SK-N-SH (cell line): ENCODE measurements around the gene CPLX3. TPM values are rescaled to one million over a fixed set of nuclear protein-coding genes. Genes with fewer than 3 reads are reported as not detected.

ENCODE experiments used
- CTCF ChIA-PET: fragments of 300-600, 350-600 bp; formaldehyde crosslinking; extraction: SDS; loops from one replicate; lab custom pipeline; 2021; lab: Yijun Ruan, JAX
- POLR2A ChIA-PET: fragments of 350-600 bp; sonication (Branson Sonifier 250); formaldehyde crosslinking; extraction: SDS; loops from one replicate; lab custom pipeline; 2020; ENCODE audit warnings: antibody characterized with exemption, inconsistent platforms; lab: Yijun Ruan, JAX
- DNase-seq: peaks from one replicate; pipeline ENCODE4 v3.0.0; 2012
- H2AFZ ChIP-seq: fragments of 200-600 bp; sonication (generic); 2 replicates; pipeline ENCODE4 v1.8.1; 2016; ENCODE audit warnings: antibody characterized with exemption, mild to moderate bottlenecking, low read depth
- H3F3A ChIP-seq: fragments of 200-600 bp; sonication (generic); replicated peaks from 2 replicates; pipeline ENCODE3; 2016; ENCODE audit warnings: antibody characterized with exemption, mild to moderate bottlenecking; ENCODE audit not compliant: insufficient read depth
- H3K27ac ChIP-seq, 2 experiments: fragments of 200-500 bp in 1 of 2; fragments of 200-600 bp in 1 of 2; sonication (Bioruptor generic) in 1 of 2; sonication (generic), shearing (Covaris generic) in 1 of 2; 2 replicates each; pipeline versions ENCODE4 v1.5.1 to v1.6.1; 2014 to 2016; ENCODE audit warnings: low read depth in 2 of 2, inconsistent platforms in 1 of 2, low read length in 1 of 2, mild to moderate bottlenecking in 1 of 2, mixed read lengths in 1 of 2
- H3K27me3 ChIP-seq: fragments of 200-600 bp; sonication (generic), shearing (Covaris generic); 2 replicates; pipeline ENCODE4 v1.6.1; 2016; ENCODE audit warnings: mixed run types; ENCODE audit not compliant: insufficient read depth
- H3K36me3 ChIP-seq, 2 experiments: fragments of 200-500 bp in 1 of 2; fragments of 200-600 bp in 1 of 2; sonication (Bioruptor generic) in 1 of 2; sonication (generic) in 1 of 2; replicated peaks in 1 of 2; 2 replicates each; pipeline versions ENCODE3 to v1.5.1; 2014 to 2016; ENCODE audit warnings: low read length in 1 of 2, mild to moderate bottlenecking in 1 of 2; ENCODE audit not compliant: insufficient read depth in 2 of 2, control insufficient read depth in 1 of 2
- H3K4me1 ChIP-seq, 2 experiments: fragments of 200-500 bp in 1 of 2; fragments of 200-600 bp in 1 of 2; sonication (Bioruptor generic) in 1 of 2; sonication (generic), shearing (Covaris generic) in 1 of 2; 2 replicates each; pipeline versions ENCODE4 v1.5.1 to v1.6.1; 2014 to 2016; ENCODE audit warnings: low read depth in 1 of 2, low read length in 1 of 2, mixed run types in 1 of 2; ENCODE audit not compliant: insufficient read depth in 2 of 2, control insufficient read depth in 1 of 2
- H3K4me2 ChIP-seq: fragments of 200-600 bp; sonication (generic), shearing (Covaris generic); 2 replicates; pipeline ENCODE4 v1.6.1; 2017; ENCODE audit warnings: mixed run types
- H3K4me3 ChIP-seq, 2 experiments: fragments of 200-500 bp in 1 of 2; fragments of 200-600 bp in 1 of 2; sonication (Bioruptor generic) in 1 of 2; sonication (generic), shearing (Covaris generic) in 1 of 2; 2 replicates each; pipeline versions ENCODE4 v1.5.1 to v1.8.1; 2014 to 2016; ENCODE audit warnings: low read depth in 2 of 2, inconsistent platforms in 1 of 2, low read length in 1 of 2, mild to moderate bottlenecking in 1 of 2, mixed read lengths in 1 of 2, moderate library complexity in 1 of 2
- H3K79me2 ChIP-seq: fragments of 200-600 bp; sonication (generic); 2 replicates; pipeline ENCODE4 v1.8.1; 2017; ENCODE audit warnings: mild to moderate bottlenecking; ENCODE audit not compliant: insufficient read depth
- H3K9ac ChIP-seq: fragments of 200-600 bp; sonication (generic); 2 replicates; pipeline ENCODE4 v1.6.1; 2017; ENCODE audit warnings: mixed run types
- H3K9me2 ChIP-seq: fragments of 200-600 bp; sonication (generic); 2 replicates; pipeline ENCODE4 v1.6.1; 2017; ENCODE audit warnings: mixed run types
- H3K9me3 ChIP-seq: fragments of 200-600 bp; sonication (generic); 2 replicates; pipeline ENCODE4 v1.6.1; 2017; ENCODE audit warnings: mixed run types, mild to moderate bottlenecking, moderate library complexity
- H4K20me1 ChIP-seq: fragments of 200-600 bp; sonication (generic); 2 replicates; pipeline ENCODE4 v1.6.1; 2017; ENCODE audit warnings: mild to moderate bottlenecking, mixed run types; ENCODE audit not compliant: insufficient read depth
- CHD2 ChIP-seq: fragments of 150-350 bp; IDR thresholded peaks from 2 replicates; pipeline ENCODE4 v1.6.1; 2018; ENCODE audit warnings: low read length; ENCODE audit not compliant: partially characterized antibody
- ELF1 ChIP-seq: IDR thresholded peaks from 2 replicates; pipeline ENCODE4 v1.4.0; 2012
- EP300 ChIP-seq, 2 experiments: IDR thresholded peaks; 2 replicates each; pipeline versions ENCODE4 v1.4.0 to v1.6.1; 2012; ENCODE audit warnings: borderline replicate concordance in 1 of 2, low read depth in 1 of 2, low read length in 1 of 2
- EZH2phosphoT487 ChIP-seq: fragments of 200-600 bp; sonication (generic); IDR thresholded peaks from 2 replicates; pipeline ENCODE4 v1.6.1; 2017; ENCODE audit warnings: low read depth, mixed run types, mild to moderate bottlenecking, antibody characterized with exemption, moderate library complexity, borderline replicate concordance
- FOXJ3 ChIP-seq: sonication (generic); formaldehyde crosslinking; IDR thresholded peaks from 2 replicates; pipeline ENCODE4 v1.5.1; 2020; ENCODE audit warnings: mild to moderate bottlenecking, missing genetic modification reagents
- FOXM1 ChIP-seq: IDR thresholded peaks from 2 replicates; pipeline ENCODE4 v1.4.0; 2012; ENCODE audit warnings: low read depth, mild to moderate bottlenecking
- GABPA ChIP-seq: IDR thresholded peaks from 2 replicates; pipeline ENCODE4 v1.4.0; 2012; ENCODE audit warnings: low read depth, mild to moderate bottlenecking
- GATA2 ChIP-seq: sonication (generic); formaldehyde crosslinking; IDR thresholded peaks from 2 replicates; pipeline ENCODE4 v1.5.0; 2020; ENCODE audit warnings: mild to moderate bottlenecking, missing genetic modification reagents
- JUND ChIP-seq: IDR thresholded peaks from 2 replicates; pipeline ENCODE4 v1.4.0; 2012
- MXI1 ChIP-seq: IDR thresholded peaks from 2 replicates; pipeline ENCODE4 v1.6.1; 2012; ENCODE audit warnings: mild to moderate bottlenecking, low read depth, low read length, improper control_type of control experiment
- NFIC ChIP-seq: IDR thresholded peaks from 2 replicates; pipeline ENCODE4 v1.4.0; 2012; ENCODE audit warnings: borderline replicate concordance
- POLR2AphosphoS5 ChIP-seq: IDR thresholded peaks from 2 replicates; pipeline ENCODE4 v1.6.1; 2012; ENCODE audit warnings: low read depth, low read length
- RAD21 ChIP-seq: IDR thresholded peaks from 2 replicates; pipeline ENCODE4 v1.6.1; 2012; ENCODE audit warnings: mild to moderate bottlenecking, low read length
- RCOR1 ChIP-seq: fragments of 150-350 bp; IDR thresholded peaks from 2 replicates; pipeline ENCODE4 v1.6.1; 2017; ENCODE audit warnings: antibody characterized with exemption, low read length
- REST ChIP-seq: IDR thresholded peaks from 2 replicates; pipeline ENCODE4 v1.6.1; 2012; ENCODE audit warnings: mild to moderate bottlenecking, low read depth, low read length, moderate library complexity
- RFX5 ChIP-seq: IDR thresholded peaks from 2 replicates; pipeline ENCODE4 v1.6.1; 2012; ENCODE audit warnings: mild to moderate bottlenecking, improper control_type of control experiment, low read length
- RXRA ChIP-seq: IDR thresholded peaks from 2 replicates; pipeline ENCODE4 v1.4.0; 2012; ENCODE audit warnings: low read depth, mild to moderate bottlenecking, borderline replicate concordance
- SIN3A ChIP-seq: IDR thresholded peaks from 2 replicates; pipeline ENCODE4 v1.6.1; 2012; ENCODE audit warnings: low read depth, mild to moderate bottlenecking, low read length, moderate library complexity, borderline replicate concordance
- TCF12 ChIP-seq: IDR thresholded peaks from 2 replicates; pipeline ENCODE4 v1.4.0; 2012
- TEAD4 ChIP-seq: IDR thresholded peaks from 2 replicates; pipeline ENCODE4 v1.4.0; 2012; ENCODE audit warnings: mild to moderate bottlenecking, borderline replicate concordance; ENCODE audit not compliant: insufficient read depth
- YY1 ChIP-seq: IDR thresholded peaks from 2 replicates; pipeline ENCODE4 v1.4.0; 2012; ENCODE audit warnings: low read depth, mild to moderate bottlenecking
- WGBS: methylation state at CpG from one replicate; pipeline ENCODE4 v1.1.6; 2017; ENCODE audit warnings: low lambda C conversion rate; 5-methylcytosine and 5-hydroxymethylcytosine counted together
- polyA plus RNA-seq, 3 experiments: library from polyadenylated mRNA; depleted of rRNA; stranded (reverse); fragments of >200 nt; gene quantifications; 2 replicates each; pipeline ENCODE4 v1.2.3, GENCODE V29; 2012
- TF ChIP-seq, protein P1 (sequence below): IDR thresholded peaks from 2 replicates; pipeline ENCODE4 v1.4.0; 2012; ENCODE audit warnings: low read depth, borderline replicate concordance
- TF ChIP-seq, protein P2 (sequence below): fragments of 200-600 bp; sonication (generic); IDR thresholded peaks from 2 replicates; pipeline ENCODE4 v1.6.1; 2017; ENCODE audit warnings: antibody characterized with exemption, mild to moderate bottlenecking, moderate library complexity
- TF ChIP-seq, protein P3 (sequence below): IDR thresholded peaks from 2 replicates; pipeline ENCODE4; 2012
- TF ChIP-seq, protein P4 (sequence below): fragments of 150-350 bp; IDR thresholded peaks from 2 replicates; pipeline ENCODE4 v1.6.1; 2016; ENCODE audit warnings: mild to moderate bottlenecking, low read depth, low read length

The CPLX3 gene
- polyA plus RNA-seq, 1 of the 3 experiments (the other 2 are of a cell fraction) = not detected

DNA sequence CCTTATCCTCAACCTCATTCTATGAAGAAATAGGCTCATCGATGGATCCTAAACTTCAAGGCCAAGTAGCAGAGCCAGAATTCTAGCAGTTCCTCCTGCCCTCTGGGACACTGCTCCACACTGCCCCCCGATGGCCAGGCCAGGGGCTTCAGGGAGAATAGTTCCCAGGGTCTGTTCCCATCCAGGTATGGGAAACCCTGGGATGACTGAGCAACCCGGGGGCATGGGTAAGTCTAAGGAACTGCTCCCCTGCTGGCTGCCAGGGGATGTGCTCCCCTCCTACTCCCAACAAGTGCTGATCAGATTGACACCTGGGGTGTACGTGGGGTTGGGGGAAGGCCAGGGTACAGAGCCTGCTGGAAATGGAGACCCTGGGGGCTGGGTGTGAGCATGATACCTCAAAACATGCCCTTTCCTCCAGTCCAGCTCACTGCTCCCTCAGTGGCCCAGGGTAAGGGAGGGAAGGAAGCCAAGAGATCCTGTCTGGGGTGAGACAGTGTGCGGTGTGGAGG is 8.9 kb downstream of the CPLX3 start (continued):
- TF ChIP-seq, protein P1, sequence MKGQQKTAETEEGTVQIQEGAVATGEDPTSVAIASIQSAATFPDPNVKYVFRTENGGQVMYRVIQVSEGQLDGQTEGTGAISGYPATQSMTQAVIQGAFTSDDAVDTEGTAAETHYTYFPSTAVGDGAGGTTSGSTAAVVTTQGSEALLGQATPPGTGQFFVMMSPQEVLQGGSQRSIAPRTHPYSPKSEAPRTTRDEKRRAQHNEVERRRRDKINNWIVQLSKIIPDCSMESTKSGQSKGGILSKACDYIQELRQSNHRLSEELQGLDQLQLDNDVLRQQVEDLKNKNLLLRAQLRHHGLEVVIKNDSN = no peak
- TF ChIP-seq RCOR1 (no peak), RFX5 (no peak), JUND (no peak), TCF12 (no peak), FOXJ3 (CRISPR knock-in tag) (no peak), CHD2 (peak; percentile 12), YY1 (no peak), RXRA (no peak), SIN3A (no peak), RAD21 (peak; percentile 64)
- TF ChIP-seq, protein P2, sequence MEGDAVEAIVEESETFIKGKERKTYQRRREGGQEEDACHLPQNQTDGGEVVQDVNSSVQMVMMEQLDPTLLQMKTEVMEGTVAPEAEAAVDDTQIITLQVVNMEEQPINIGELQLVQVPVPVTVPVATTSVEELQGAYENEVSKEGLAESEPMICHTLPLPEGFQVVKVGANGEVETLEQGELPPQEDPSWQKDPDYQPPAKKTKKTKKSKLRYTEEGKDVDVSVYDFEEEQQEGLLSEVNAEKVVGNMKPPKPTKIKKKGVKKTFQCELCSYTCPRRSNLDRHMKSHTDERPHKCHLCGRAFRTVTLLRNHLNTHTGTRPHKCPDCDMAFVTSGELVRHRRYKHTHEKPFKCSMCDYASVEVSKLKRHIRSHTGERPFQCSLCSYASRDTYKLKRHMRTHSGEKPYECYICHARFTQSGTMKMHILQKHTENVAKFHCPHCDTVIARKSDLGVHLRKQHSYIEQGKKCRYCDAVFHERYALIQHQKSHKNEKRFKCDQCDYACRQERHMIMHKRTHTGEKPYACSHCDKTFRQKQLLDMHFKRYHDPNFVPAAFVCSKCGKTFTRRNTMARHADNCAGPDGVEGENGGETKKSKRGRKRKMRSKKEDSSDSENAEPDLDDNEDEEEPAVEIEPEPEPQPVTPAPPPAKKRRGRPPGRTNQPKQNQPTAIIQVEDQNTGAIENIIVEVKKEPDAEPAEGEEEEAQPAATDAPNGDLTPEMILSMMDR = peak; percentile 74
- TF ChIP-seq, protein P3, sequence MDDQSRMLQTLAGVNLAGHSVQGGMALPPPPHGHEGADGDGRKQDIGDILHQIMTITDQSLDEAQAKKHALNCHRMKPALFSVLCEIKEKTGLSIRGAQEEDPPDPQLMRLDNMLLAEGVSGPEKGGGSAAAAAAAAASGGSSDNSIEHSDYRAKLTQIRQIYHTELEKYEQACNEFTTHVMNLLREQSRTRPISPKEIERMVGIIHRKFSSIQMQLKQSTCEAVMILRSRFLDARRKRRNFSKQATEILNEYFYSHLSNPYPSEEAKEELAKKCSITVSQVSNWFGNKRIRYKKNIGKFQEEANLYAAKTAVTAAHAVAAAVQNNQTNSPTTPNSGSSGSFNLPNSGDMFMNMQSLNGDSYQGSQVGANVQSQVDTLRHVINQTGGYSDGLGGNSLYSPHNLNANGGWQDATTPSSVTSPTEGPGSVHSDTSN = no peak

DNA sequence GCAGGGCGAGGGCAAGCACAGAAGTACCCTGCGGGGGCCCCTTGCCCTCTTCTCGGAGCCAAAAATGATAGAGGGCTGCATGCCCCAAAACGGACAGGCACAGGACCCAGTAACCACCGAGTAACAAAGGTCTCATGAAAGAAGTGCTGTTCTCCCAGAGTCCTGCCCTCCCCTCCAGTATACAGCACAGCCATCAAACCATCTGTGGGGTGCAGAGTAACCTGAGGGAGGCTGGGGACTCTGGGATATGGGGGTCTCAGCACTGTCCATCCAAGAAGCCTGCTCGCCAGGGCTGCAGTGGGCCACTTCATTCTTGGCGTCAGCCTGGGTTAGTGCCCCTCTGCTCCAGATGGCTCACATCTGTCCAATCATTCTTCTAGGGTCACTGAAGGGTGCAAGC is 10.4 kb downstream of the CPLX3 start:
- Histone ChIP-seq H3K79me2 (no peaks in the 10 kb centered on the region), H3K9me2 (no peaks in the 10 kb centered on the region), H4K20me1 (no peaks in the 10 kb centered on the region), H3F3A (no peaks in the 10 kb centered on the region), H3K4me1 (peaks cover 0 to 9% of the 10 kb centered on the region in 2 experiments; a peak in 2 of 4 replicates), H3K27me3 (no peaks in the 10 kb centered on the region), H3K4me3 (no peak overlapping the region), H3K9ac (no peak overlapping the region), H3K27ac (no peak overlapping the region), H3K36me3 (peaks cover 0 to 31% of the 10 kb centered on the region in 2 experiments), H2AFZ (no peak overlapping the region), H3K4me2 (no peak overlapping the region), H3K9me3 (no peaks in the 10 kb centered on the region)
- ChIA-PET CTCF (interaction anchor here (1.1 to 10.8 kb wide), 9 partner anchors 9 to 215 kb away, joined by 3 to 95 read pairs (median 4); partner anchors contain the start of gene CSK), POLR2A (no interaction called here)
- WGBS = 90% methylated on average over 4 of the region's 7 CpGs
- no peak for DNase-seq
- TF ChIP-seq TEAD4 (no peak), MXI1 (no peak), GABPA (no peak), REST (no peak), FOXM1 (no peak), SIN3A (no peak), GATA2 (CRISPR knock-in tag) (no peak), YY1 (no peak), ELF1 (no peak), EP300 (IDR thresholded peaks at IDR 0.05; ENCODE audit: borderline replicate concordance in 1 of 2, low read depth in 1 of 2, low read length in 1 of 2) (no peak), NFIC (no peak), EZH2phosphoT487 (no peak), CHD2 (no peak), POLR2AphosphoS5 (no peak)
- TF ChIP-seq, protein P4, sequence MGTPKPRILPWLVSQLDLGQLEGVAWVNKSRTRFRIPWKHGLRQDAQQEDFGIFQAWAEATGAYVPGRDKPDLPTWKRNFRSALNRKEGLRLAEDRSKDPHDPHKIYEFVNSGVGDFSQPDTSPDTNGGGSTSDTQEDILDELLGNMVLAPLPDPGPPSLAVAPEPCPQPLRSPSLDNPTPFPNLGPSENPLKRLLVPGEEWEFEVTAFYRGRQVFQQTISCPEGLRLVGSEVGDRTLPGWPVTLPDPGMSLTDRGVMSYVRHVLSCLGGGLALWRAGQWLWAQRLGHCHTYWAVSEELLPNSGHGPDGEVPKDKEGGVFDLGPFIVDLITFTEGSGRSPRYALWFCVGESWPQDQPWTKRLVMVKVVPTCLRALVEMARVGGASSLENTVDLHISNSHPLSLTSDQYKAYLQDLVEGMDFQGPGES = no peak
- TF ChIP-seq, all 33 proteins: peak for 0
